A549 (cell line): ENCODE measurements around the gene PPP1R12B. TPM values are rescaled to one million over a fixed set of nuclear protein-coding genes. Genes with fewer than 3 reads are reported as not detected.
A peak's percentile ranks its signal among the peaks of the same experiment; 100 is the strongest.

Source experiments
- ATAC-seq, 2 experiments: fragments of 200-7000 bp in 1 of 2; fragments of >200 bp in 1 of 2; cut with Nextera tagmentation in 1 of 2; cut with Tn5 transposase in 1 of 2; 3 replicates each; pipeline versions ENCODE4 v1.8.0 to v1.9.1; 2018 to 2020; ENCODE audit warnings: mild to moderate bottlenecking in 1 of 2, moderate library complexity in 1 of 2
- CTCF ChIA-PET: fragments of 300-600 bp; sonication (Branson Sonifier 250); formaldehyde crosslinking; extraction: SDS; loops from one replicate; lab custom pipeline; 2021; ENCODE audit warnings: antibody characterized with exemption, inconsistent platforms; lab: Yijun Ruan, JAX
- POLR2A ChIA-PET: fragments of 350-600 bp; formaldehyde crosslinking; extraction: SDS; loops from one replicate; lab custom pipeline; 2021; ENCODE audit warnings: antibody characterized with exemption, inconsistent platforms; lab: Yijun Ruan, JAX
- DNase-seq, 2 experiments: peaks; one replicate each; pipeline versions ENCODE4 v3.0.0 to v3.0.0-alpha.2; 2011 to 2016; ENCODE audit warnings: low read depth in 1 of 2, low spot score in 1 of 2
- FAIRE-seq: peaks from 2 replicates; lab custom pipeline; 2011; peaks lifted over from hg19 to GRCh38; lab: Jason Lieb, UNC
- H3K27ac ChIP-seq, 2 experiments: fragments of >200 bp; sonication (Bioruptor Twin); formaldehyde crosslinking; 3 replicates each; pipeline ENCODE4 v1.5.1; 2016 to 2017
- H3K4me1 ChIP-seq: fragments of >200 bp; sonication (Bioruptor Twin); formaldehyde crosslinking; 3 replicates; pipeline ENCODE4 v1.6.1; 2016
- H3K4me2 ChIP-seq: fragments of >200 bp; sonication (Bioruptor Twin); formaldehyde crosslinking; 3 replicates; pipeline ENCODE4 v1.6.1; 2016
- H3K4me3 ChIP-seq: fragments of >200 bp; sonication (Bioruptor Twin); formaldehyde crosslinking; 3 replicates; pipeline ENCODE4 v1.5.1; 2016
- H3K9me3 ChIP-seq: fragments of >200 bp; sonication (Bioruptor Twin); formaldehyde crosslinking; 3 replicates; pipeline ENCODE4 v1.6.1; 2016
- ATOH8 ChIP-seq: fragments of 250-450 bp; sonication (Bioruptor Pico); IDR thresholded peaks from 2 replicates; pipeline ENCODE4 v1.5.0; 2020; ENCODE audit warnings: low read depth, mild to moderate bottlenecking, moderate library complexity
- BHLHE40 ChIP-seq: IDR thresholded peaks from 2 replicates; pipeline ENCODE4 v1.6.1; 2012; ENCODE audit warnings: low read depth, low read length, inconsistent platforms
- CHD2 ChIP-seq: fragments of 150-350 bp; IDR thresholded peaks from 2 replicates; pipeline ENCODE4 v1.6.1; 2014; ENCODE audit warnings: low read length; ENCODE audit not compliant: partially characterized antibody
- CTCF ChIP-seq: fragments of >200 bp; sonication (Bioruptor Twin); formaldehyde crosslinking; IDR thresholded peaks from 3 replicates; pipeline ENCODE4 v1.5.1; 2016
- E2F6 ChIP-seq: IDR thresholded peaks from 2 replicates; pipeline ENCODE4 v1.6.1; 2012; ENCODE audit warnings: low read depth, borderline replicate concordance
- EHF ChIP-seq: fragments of 250-450 bp; sonication (Bioruptor Pico); IDR thresholded peaks from 2 replicates; pipeline ENCODE4 v1.5.0; 2020; ENCODE audit warnings: mild to moderate bottlenecking
- FOSB ChIP-seq: fragments of 250-450 bp; sonication (Bioruptor Pico); IDR thresholded peaks from 2 replicates; pipeline ENCODE4 v1.5.0; 2020; ENCODE audit warnings: mild to moderate bottlenecking, moderate library complexity
- GATA3 ChIP-seq: IDR thresholded peaks from 2 replicates; pipeline ENCODE4 v1.6.1; 2012; ENCODE audit warnings: borderline replicate concordance
- HEYL ChIP-seq: fragments of 250-450 bp; sonication (Bioruptor Pico); IDR thresholded peaks from 2 replicates; pipeline ENCODE4 v1.8.0; 2021; ENCODE audit warnings: mild to moderate bottlenecking, moderate library complexity
- HOXA7 ChIP-seq: fragments of 250-450 bp; sonication (Bioruptor Pico); IDR thresholded peaks from 2 replicates; pipeline ENCODE4 v1.5.0; 2020; ENCODE audit warnings: mild to moderate bottlenecking, moderate library complexity
- HOXB13 ChIP-seq: fragments of 250-450 bp; sonication (Bioruptor Pico); IDR thresholded peaks from 2 replicates; pipeline ENCODE4 v1.5.0; 2020; ENCODE audit warnings: low read depth, mild to moderate bottlenecking, moderate library complexity
- JUN ChIP-seq, 2 experiments: fragments of >200 bp; sonication (Bioruptor Twin); formaldehyde crosslinking; IDR thresholded peaks; 2 replicates in 1 of 2; 3 replicates in 1 of 2; pipeline ENCODE4 v1.6.1; 2016 to 2017
- KDM1A ChIP-seq: fragments of 200-600 bp; sonication (generic); IDR thresholded peaks from 2 replicates; pipeline ENCODE4 v1.6.1; 2016; ENCODE audit warnings: low read depth, mild to moderate bottlenecking
- MAFK ChIP-seq: fragments of 450-650 bp; IDR thresholded peaks from 2 replicates; pipeline ENCODE4 v1.6.1; 2014; ENCODE audit not compliant: partially characterized antibody
- POLR2A ChIP-seq: IDR thresholded peaks from 2 replicates; pipeline ENCODE4 v1.6.1; 2012; ENCODE audit warnings: mild to moderate bottlenecking, low read length
- RAD21 ChIP-seq, 2 experiments: fragments of >200 bp in 1 of 2; sonication (Bioruptor Twin) in 1 of 2; formaldehyde crosslinking in 1 of 2; IDR thresholded peaks in 1 of 2; conservative IDR thresholded peaks in 1 of 2; 2 replicates in 1 of 2; 3 replicates in 1 of 2; pipeline ENCODE4 v1.6.1; 2012 to 2018; ENCODE audit warnings: inconsistent platforms in 1 of 2
- RARB ChIP-seq: fragments of 250-450 bp; sonication (Bioruptor Pico); IDR thresholded peaks from 2 replicates; pipeline ENCODE4 v1.8.0; 2021; ENCODE audit warnings: mild to moderate bottlenecking, moderate library complexity
- RFX5 ChIP-seq: fragments of 450-650 bp; IDR thresholded peaks from 2 replicates; pipeline ENCODE4 v1.7.1; 2014; ENCODE audit warnings: antibody characterized with exemption, mild to moderate bottlenecking, moderate library complexity
- ZNF302 ChIP-seq: fragments of 250-450 bp; sonication (Bioruptor Pico); IDR thresholded peaks from 2 replicates; pipeline ENCODE4 v1.9.0; 2021; ENCODE audit warnings: inconsistent platforms, mild to moderate bottlenecking, moderate library complexity
- WGBS: methylation state at CpG from one replicate; pipeline ENCODE4 v1.1.6; 2017; ENCODE audit errors: missing lambda C conversion rate; 5-methylcytosine and 5-hydroxymethylcytosine counted together
- polyA plus RNA-seq, 4 experiments: library from polyadenylated mRNA; depleted of rRNA in 3 of 4; stranded (reverse); fragments of >200 nt; fragmentation: RNase III in 1 of 4; extraction: RNeasy Plus Mini Kit Qiagen cat#74134 plus additional on column Dnase treatment in 1 of 4; gene quantifications; 2 replicates in 3 of 4; 3 replicates in 1 of 4; pipeline ENCODE4 v1.2.3, GENCODE V29; 2011 to 2017

The PPP1R12B gene
- polyA plus RNA-seq, 2 of the 4 experiments (the other 2 are of a cell fraction): 3.3 to 12.1 TPM

GRCh38 chr1:202592146-202592545, 243.6 kb downstream of the PPP1R12B start:
- Histone ChIP-seq H3K27ac (peak overlapping the region; percentile 80 to 86; a peak in 5 of 6 replicates), H3K4me3 (no peak overlapping the region), H3K4me1 (peaks cover 50% of the 10 kb centered on the region), H3K9me3 (no peaks in the 10 kb centered on the region), H3K4me2 (no peak overlapping the region)
- ChIA-PET POLR2A (no interaction called here), CTCF (interaction anchor here (1.0 to 11.2 kb wide), 3 partner anchors 8 to 128 kb away, joined by 3 to 91 read pairs (median 36); no protein-coding TSS in a partner anchor)
- DNase-seq (no peak), ATAC-seq (no peak), FAIRE-seq (no peak)
- WGBS: 76% methylated on average over 7 of the region's 7 CpGs
- no peak for TF ChIP-seq EHF (CRISPR knock-in tag)
- no peak for TF ChIP-seq MAFK

- ATAC-seq (no peak), DNase-seq (no peak)
Observed at GRCh38 chr1:202593845-202594244, 245.3 kb downstream of the PPP1R12B start.

GRCh38 chr1:202596638-202597037, 248.1 kb downstream of the PPP1R12B start:
- POLR2A ChIA-PET: no interaction called here
- Histone ChIP-seq H3K27ac (no peak overlapping the region), H3K4me3 (no peak overlapping the region), H3K4me1 (peaks cover 14% of the 10 kb centered on the region; the same call in 2 of the 3 replicates), H3K4me2 (no peak overlapping the region), H3K9me3 (no peaks in the 10 kb centered on the region)
- TF ChIP-seq RAD21 (conservative IDR thresholded peaks at IDR 0.05 in 1 of 2, IDR thresholded peaks at IDR 0.05 in 1 of 2): no peak
- no peak for TF ChIP-seq CTCF
- no peak for TF ChIP-seq E2F6
- no peak for TF ChIP-seq ZNF302 (CRISPR knock-in tag)
- TF ChIP-seq HOXB13 (CRISPR knock-in tag): no peak
- TF ChIP-seq CHD2: no peak
- no peak for TF ChIP-seq RFX5
- CTCF ChIA-PET: interaction anchor here (0.9 to 1.1 kb wide), 4 partner anchors 17 to 408 kb away, joined by 3 to 5 read pairs (median 4); no protein-coding TSS in a partner anchor
- WGBS: 89% methylated on average over 13 of the region's 13 CpGs
- FAIRE-seq: no peak
- ATAC-seq: no peak
- DNase-seq: no peak

More at GRCh38 chr1:202593845-202594244, 245.3 kb downstream of the PPP1R12B start:
- peaks cover 33% of the 10 kb centered on the region for H3K4me1 ChIP-seq
- ChIA-PET CTCF (interaction anchor here (0.7 kb wide), 1 partner anchor 135 kb away, joined by 3 read pairs; no protein-coding TSS in a partner anchor), POLR2A (no interaction called here)
- H3K27ac ChIP-seq: peak overlapping the region; percentile 39 to 86; a peak in 1 of 6 replicates
- H3K9me3 ChIP-seq: no peaks in the 10 kb centered on the region
- WGBS: 87% methylated on average over 4 of the region's 4 CpGs
- no peak overlapping the region for H3K4me2 ChIP-seq
- no peak for FAIRE-seq
- no peak for TF ChIP-seq CTCF
- TF ChIP-seq KDM1A: no peak
- no peak for TF ChIP-seq RARB (CRISPR knock-in tag)
- no peak for TF ChIP-seq EHF (CRISPR knock-in tag)
- no peak for TF ChIP-seq ATOH8 (CRISPR knock-in tag)
- TF ChIP-seq GATA3: no peak
- TF ChIP-seq POLR2A: no peak
- no peak for TF ChIP-seq HEYL (CRISPR knock-in tag)
- no peak for TF ChIP-seq HOXA7 (CRISPR knock-in tag)
- no peak for TF ChIP-seq JUN (IDR thresholded peaks at IDR 0.05)
- no peak for TF ChIP-seq BHLHE40
- no peak for TF ChIP-seq CHD2
- no peak for TF ChIP-seq FOSB (CRISPR knock-in tag)
- no peak overlapping the region for H3K4me3 ChIP-seq
